Measurements from ENCODE around the gene NARF. TPM values are rescaled to one million over a fixed set of nuclear protein-coding genes. Genes with fewer than 3 reads are reported as not detected.
"Not testable (repeated sequence)": the region's sequence is repeated elsewhere in the genome, so short reads cannot be mapped to it uniquely, and the experiment has no call there.

The NARF gene
- total RNA-seq, 5 donors from 2014 or later (not counting 1 experiment from before 2014, with no cell fraction given) = 85.7 to 113 (median 101) TPM

DNA sequence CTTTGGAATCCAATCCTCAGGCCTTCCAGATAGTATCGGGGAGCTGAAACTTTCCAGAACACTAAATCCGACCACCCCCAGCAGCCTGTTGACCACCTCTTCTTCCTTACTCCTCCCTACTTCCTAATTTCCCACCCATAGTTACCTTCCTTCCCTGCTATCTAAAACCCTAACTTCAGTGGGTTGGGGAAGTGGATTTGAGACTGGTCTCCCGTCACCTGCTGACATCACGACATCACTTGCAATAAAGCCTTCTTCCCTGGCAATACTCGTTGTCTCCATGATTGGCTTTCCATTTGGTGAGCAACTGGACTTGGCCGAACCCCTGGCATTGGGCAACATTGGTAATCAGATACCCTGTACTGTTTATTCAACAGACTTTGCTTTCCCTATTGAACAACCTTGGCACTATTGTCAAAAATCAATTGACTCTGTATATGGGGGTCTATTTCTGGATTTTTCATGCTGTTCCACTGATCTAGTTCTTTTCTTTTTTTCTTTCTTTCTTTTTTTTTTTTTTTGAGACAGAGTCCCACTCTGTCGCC is 49.2 kb downstream of the NARF start:
- Mint-ChIP-seq H3K4me3 (no peak overlapping the region), H3K27ac (no peak overlapping the region), H3K4me1 (peaks cover 0 to 8% (median 3%) of the 10 kb centered on the region in 3 donors), H3K9me3 (no peaks in the 10 kb centered on the region), H3K36me3 (no peaks in the 10 kb centered on the region), H3K27me3 (no peaks in the 10 kb centered on the region)
- no peaks in the 10 kb centered on the region for H3K9me3 ChIP-seq
- H3K36me3 ChIP-seq (ENCODE audit: control insufficient read depth in 2 of 2, extremely low read depth in 1 of 2, insufficient read depth in 1 of 2, low read length in 1 of 2) = no peaks in the 10 kb centered on the region
- peaks cover 0 to 7% of the 10 kb centered on the region in 2 experiments for H3K27me3 ChIP-seq (replicated peaks in 1 of 2; ENCODE audit: control insufficient read depth in 2 of 2, extremely low read depth in 1 of 2, insufficient read depth in 2 of 2, low read length in 1 of 2)
- ChIA-PET CTCF (no interaction called here), POLR2A (interaction anchor here in 1 of 2 donors (0.6 kb wide), 1 partner anchor 115 kb away, joined by 3 read pairs; no protein-coding TSS in a partner anchor)
- ATAC-seq (replicated peaks in 1 of 4) (no peak), DNase-seq (no peak)
- no peak overlapping the region for H3K27ac ChIP-seq (ENCODE audit: low read length)
- H3K4me1 ChIP-seq (ENCODE audit: control insufficient read depth in 1 of 2, extremely low read depth in 1 of 2, insufficient read depth in 2 of 2, low read length in 2 of 2) = no peaks in the 10 kb centered on the region
- no peak overlapping the region for H3K4me3 ChIP-seq (ENCODE audit: control insufficient read depth in 1 of 2, extremely low read depth in 1 of 2, low read length in 1 of 2)
- WGBS (ENCODE audit: insufficient coverage) = no CpG with 5 or more reads among the region's 7 CpGs

DNA sequence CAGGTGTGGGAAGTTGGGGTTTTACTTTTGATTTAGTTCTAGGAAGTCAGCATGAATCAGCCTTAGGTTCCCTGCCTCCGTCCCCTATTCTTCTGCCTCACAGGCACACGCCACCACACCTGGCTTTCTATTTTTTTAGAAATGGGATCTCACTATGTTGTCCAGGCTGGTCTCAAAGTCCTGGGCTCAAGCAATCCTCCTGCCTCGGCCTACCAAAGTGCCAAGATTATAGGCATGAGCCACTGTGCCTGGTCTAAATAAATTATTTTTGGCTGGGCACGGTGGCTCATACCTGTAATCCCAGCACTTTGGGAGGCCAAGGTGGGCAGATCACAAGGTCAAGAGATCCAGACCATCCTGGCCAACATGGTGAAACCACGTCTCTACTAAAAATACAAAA is 53.1 kb downstream of the NARF start:
- H3K27me3 Mint-ChIP-seq; H3K9me3 Mint-ChIP-seq; ATAC-seq (replicated peaks in 1 of 4); H3K27ac Mint-ChIP-seq; H3K36me3 ChIP-seq (ENCODE audit: control insufficient read depth in 2 of 2, extremely low read depth in 1 of 2, insufficient read depth in 1 of 2, low read length in 1 of 2); CTCF ChIA-PET; H3K36me3 Mint-ChIP-seq; POLR2A ChIA-PET; H3K4me1 ChIP-seq (ENCODE audit: control insufficient read depth in 1 of 2, extremely low read depth in 1 of 2, insufficient read depth in 2 of 2, low read length in 2 of 2); H3K4me3 ChIP-seq (ENCODE audit: control insufficient read depth in 1 of 2, extremely low read depth in 1 of 2, low read length in 1 of 2); H3K4me3 Mint-ChIP-seq; DNase-seq; H3K4me1 Mint-ChIP-seq; H3K27ac ChIP-seq (ENCODE audit: low read length); H3K9me3 ChIP-seq; H3K27me3 ChIP-seq (replicated peaks in 1 of 2; ENCODE audit: control insufficient read depth in 2 of 2, extremely low read depth in 1 of 2, insufficient read depth in 2 of 2, low read length in 1 of 2): not testable (repeated sequence)
- WGBS (ENCODE audit: insufficient coverage) = no CpG with 5 or more reads among the region's 5 CpGs

DNA sequence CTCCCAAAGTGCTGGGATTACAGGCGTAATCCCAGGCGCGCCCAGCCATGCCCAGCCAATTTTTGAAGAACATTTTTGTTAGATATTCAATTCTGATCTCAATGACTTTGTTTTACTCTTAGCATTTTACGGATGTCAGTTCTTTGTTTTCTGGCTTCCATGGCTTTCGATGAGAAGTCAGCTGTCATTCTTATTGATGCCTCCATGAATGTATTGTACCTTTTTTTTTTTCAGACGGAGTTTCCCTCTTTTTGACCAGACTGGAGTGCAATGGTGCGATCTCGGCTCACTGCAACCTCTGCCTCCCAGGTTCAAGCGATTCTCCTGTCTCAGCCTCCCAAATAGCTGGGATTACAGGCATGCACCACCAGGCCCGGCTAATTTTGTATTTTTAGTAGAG is 55.3 kb downstream of the NARF start:
- ATAC-seq (replicated peaks in 1 of 4); H3K36me3 Mint-ChIP-seq; H3K27me3 Mint-ChIP-seq; H3K9me3 Mint-ChIP-seq; H3K36me3 ChIP-seq (ENCODE audit: control insufficient read depth in 2 of 2, extremely low read depth in 1 of 2, insufficient read depth in 1 of 2, low read length in 1 of 2); H3K9me3 ChIP-seq; H3K4me3 Mint-ChIP-seq; H3K4me1 Mint-ChIP-seq; H3K4me1 ChIP-seq (ENCODE audit: control insufficient read depth in 1 of 2, extremely low read depth in 1 of 2, insufficient read depth in 2 of 2, low read length in 2 of 2); DNase-seq; H3K4me3 ChIP-seq (ENCODE audit: control insufficient read depth in 1 of 2, extremely low read depth in 1 of 2, low read length in 1 of 2); H3K27me3 ChIP-seq (replicated peaks in 1 of 2; ENCODE audit: control insufficient read depth in 2 of 2, extremely low read depth in 1 of 2, insufficient read depth in 2 of 2, low read length in 1 of 2); H3K27ac Mint-ChIP-seq; H3K27ac ChIP-seq (ENCODE audit: low read length); POLR2A ChIA-PET; CTCF ChIA-PET: not testable (repeated sequence)
- WGBS (ENCODE audit: insufficient coverage) = 100% methylated on average over 5 of the region's 10 CpGs

DNA sequence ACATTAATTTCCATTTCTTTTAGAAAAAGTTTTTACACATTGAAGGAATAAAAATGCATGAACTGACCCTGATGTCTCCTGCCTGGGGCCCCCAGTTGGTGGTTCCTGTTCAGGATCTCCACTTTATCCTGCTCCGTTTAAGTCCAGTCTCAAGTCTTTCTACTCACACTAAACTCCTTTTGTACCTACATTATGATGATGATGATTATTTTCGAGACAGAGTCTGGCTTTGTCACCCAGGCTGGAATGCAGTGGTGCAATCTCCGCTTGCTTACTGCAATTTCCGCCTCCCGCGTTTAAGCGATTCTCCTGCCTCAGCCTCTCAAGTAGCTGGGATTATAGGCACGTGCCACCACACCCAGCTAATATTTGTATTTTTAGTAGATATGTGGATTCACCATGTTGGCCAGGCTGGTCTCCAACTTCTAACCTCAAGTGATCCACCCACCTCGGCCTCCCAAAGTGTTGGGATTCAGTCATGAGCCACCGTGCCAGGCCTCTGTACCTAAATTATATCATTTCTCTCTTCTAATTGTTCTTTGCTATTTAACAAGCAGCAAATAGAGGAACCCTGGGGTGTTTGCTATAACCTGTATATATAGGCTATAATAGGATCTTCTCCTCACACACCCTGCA is 58.8 kb downstream of the NARF start:
- no peaks in the 10 kb centered on the region for H3K36me3 ChIP-seq (ENCODE audit: control insufficient read depth in 2 of 2, extremely low read depth in 1 of 2, insufficient read depth in 1 of 2, low read length in 1 of 2)
- Mint-ChIP-seq H3K4me1 (peaks cover 11 to 17% (median 15%) of the 10 kb centered on the region in 3 donors), H3K36me3 (peaks cover 2% of the 10 kb centered on the region), H3K27ac (no peak overlapping the region), H3K4me3 (no peak overlapping the region), H3K9me3 (no peaks in the 10 kb centered on the region), H3K27me3 (no peaks in the 10 kb centered on the region)
- no peak overlapping the region for H3K4me3 ChIP-seq (ENCODE audit: control insufficient read depth in 1 of 2, extremely low read depth in 1 of 2, low read length in 1 of 2)
- ATAC-seq (replicated peaks in 1 of 4) (no peak), DNase-seq (no peak)
- 100% methylated on average over 1 of the region's 10 CpGs for WGBS (ENCODE audit: insufficient coverage)
- H3K4me1 ChIP-seq (ENCODE audit: control insufficient read depth in 1 of 2, extremely low read depth in 1 of 2, insufficient read depth in 2 of 2, low read length in 2 of 2) = peaks cover 7 to 24% of the 10 kb centered on the region in 2 experiments
- ChIA-PET CTCF (no interaction called here), POLR2A (no interaction called here)
- H3K27ac ChIP-seq (ENCODE audit: low read length) = no peak overlapping the region
- H3K27me3 ChIP-seq (replicated peaks in 1 of 2; ENCODE audit: control insufficient read depth in 2 of 2, extremely low read depth in 1 of 2, insufficient read depth in 2 of 2, low read length in 1 of 2) = no peaks in the 10 kb centered on the region
- no peaks in the 10 kb centered on the region for H3K9me3 ChIP-seq

DNA sequence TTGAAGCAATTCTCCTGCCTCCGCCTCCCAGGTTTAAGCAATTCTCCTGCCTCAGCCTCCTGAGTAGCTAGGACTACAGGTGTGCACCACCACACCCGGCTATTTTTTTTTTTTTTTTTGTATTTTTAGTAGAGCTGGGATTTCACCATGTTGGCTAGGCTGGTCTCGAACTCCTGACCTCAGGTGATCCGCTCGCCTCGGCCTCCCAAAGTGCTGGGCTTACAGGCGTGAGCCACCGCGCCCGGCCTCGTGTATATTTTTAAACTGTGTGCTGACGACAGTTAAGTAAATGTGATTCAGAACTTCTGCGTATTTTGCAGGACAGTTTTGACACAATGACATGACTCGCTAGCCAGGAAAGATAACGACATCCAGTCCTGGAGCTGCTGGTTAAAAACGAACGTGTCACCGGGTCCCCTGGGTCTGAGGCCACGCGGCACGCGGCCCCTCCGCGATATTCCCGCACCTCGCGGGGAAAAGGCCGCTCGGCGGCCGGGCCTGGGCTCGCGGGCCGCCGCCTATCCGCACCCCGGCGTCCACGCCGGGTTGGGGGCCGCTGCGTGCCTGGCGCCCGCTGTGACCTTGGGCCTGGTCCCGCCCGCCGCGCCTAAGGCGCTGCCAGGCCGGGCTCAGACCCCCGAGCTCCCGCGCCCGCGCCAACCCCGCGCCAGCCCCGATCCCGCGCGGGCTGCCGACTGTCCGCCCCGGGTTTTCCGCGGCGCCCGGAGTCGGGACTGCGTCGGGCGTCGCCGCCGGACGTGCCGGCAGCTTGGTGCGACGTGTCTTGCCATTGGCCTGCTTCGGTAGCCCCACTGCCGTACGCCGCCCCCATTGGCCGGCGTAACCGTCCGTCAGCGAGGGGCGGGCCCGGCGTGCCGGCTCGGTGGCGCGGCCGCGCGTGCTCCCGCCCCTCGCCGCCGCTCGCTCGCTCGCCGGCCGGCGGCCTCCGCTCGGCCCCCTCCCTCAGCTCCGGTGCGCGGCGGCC is 60.6 kb downstream of the NARF start, which contains the start of gene FOXK2:
Gene FOXK2 (plus strand): TSS at position 907 of the 985 bp plus-strand sequence. CDS start 157 bp downstream, outside the sequence.
- DNase-seq (peak; percentile 81 to 97 (median 91)), ATAC-seq (replicated peaks in 1 of 4) (peak; percentile 98 to 99 (median 99))
- Mint-ChIP-seq H3K27me3 (no peaks in the 10 kb centered on the region), H3K4me1 (peaks cover 27 to 29% (median 27%) of the 10 kb centered on the region in 3 donors), H3K36me3 (peaks cover 2% of the 10 kb centered on the region), H3K4me3 (peak within 1 kb of the TSS; percentile 87 to 99 (median 88)), H3K9me3 (no peaks in the 10 kb centered on the region), H3K27ac (peak within 1 kb of the TSS; percentile 72 to 83)
- under 1% methylated on average over 95 of the region's 114 CpGs for WGBS (ENCODE audit: insufficient coverage)
- peak within 1 kb of the TSS; percentile 58 for H3K27ac ChIP-seq (ENCODE audit: low read length)
- peaks cover 7 to 39% of the 10 kb centered on the region in 2 experiments for H3K4me1 ChIP-seq (ENCODE audit: control insufficient read depth in 1 of 2, extremely low read depth in 1 of 2, insufficient read depth in 2 of 2, low read length in 2 of 2)
- H3K36me3 ChIP-seq (ENCODE audit: control insufficient read depth in 2 of 2, extremely low read depth in 1 of 2, insufficient read depth in 1 of 2, low read length in 1 of 2) = no peaks in the 10 kb centered on the region
- ChIA-PET CTCF (interaction anchor here in 1 of 2 donors (0.6 to 1.1 kb wide), 4 partner anchors 11 to 22 kb away, joined by 3 to 4 read pairs (median 3); no protein-coding TSS in a partner anchor), POLR2A (interaction anchor here in 1 of 2 donors (0.5 to 0.7 kb wide), 2 partner anchors 15 to 389 kb away, joined by 3 read pairs; no protein-coding TSS in a partner anchor)
- H3K9me3 ChIP-seq = no peaks in the 10 kb centered on the region
- H3K27me3 ChIP-seq (replicated peaks in 1 of 2; ENCODE audit: control insufficient read depth in 2 of 2, extremely low read depth in 1 of 2, insufficient read depth in 2 of 2, low read length in 1 of 2) = no peaks in the 10 kb centered on the region
- peak within 1 kb of the TSS; percentile 51 to 64 for H3K4me3 ChIP-seq (ENCODE audit: control insufficient read depth in 1 of 2, extremely low read depth in 1 of 2, low read length in 1 of 2)
